OCI-LY7 (cell line): ENCODE data around the gene EEPD1. TPM values are rescaled to one million over a fixed set of nuclear protein-coding genes. Genes with fewer than 3 reads are reported as not detected.
"Not testable (repeated sequence)": the region's sequence is repeated elsewhere in the genome, so short reads cannot be mapped to it uniquely, and the experiment has no call there.

Source experiments
- BruUV-seq: library from RNA; stranded (reverse); fragments of 400-500 nt; replicated peaks from 2 replicates; lab custom pipeline; 2021; lab: Mats Ljungman, UMichigan
- CTCF ChIA-PET: fragments of 300-600 bp; sonication (Branson Sonifier 250); formaldehyde crosslinking; loops from one replicate; lab custom pipeline; 2022; ENCODE audit warnings: antibody characterized with exemption; ENCODE audit not compliant: unreplicated experiment; lab: Charles Lee
- POLR2A ChIA-PET: fragments of 300-600 bp; sonication (Branson Sonifier 250); formaldehyde crosslinking; loops from one replicate; lab custom pipeline; 2022; ENCODE audit warnings: antibody characterized with exemption; lab: Charles Lee
- DNase-seq: peaks from one replicate; pipeline ENCODE4 v3.0.0-alpha.2; 2015; ENCODE audit warnings: low spot score
- H2AFZ ChIP-seq: fragments of 200-600 bp; sonication (generic), shearing (Covaris generic); 2 replicates; pipeline ENCODE4 v1.6.1; 2014; ENCODE audit warnings: mild to moderate bottlenecking, antibody characterized with exemption, low read length, moderate library complexity
- H3K27ac ChIP-seq: fragments of 200-600 bp; sonication (generic); 2 replicates; pipeline ENCODE4 v1.5.1; 2014; ENCODE audit warnings: mixed run types, low read depth, mild to moderate bottlenecking, moderate library complexity, low read length, inconsistent platforms; ENCODE audit not compliant: poor library complexity, severe bottlenecking
- H3K36me3 ChIP-seq: fragments of 200-600 bp; sonication (generic); 2 replicates; pipeline ENCODE4 v1.6.1; 2014; ENCODE audit warnings: mild to moderate bottlenecking, antibody characterized with exemption, low read length, moderate library complexity, mixed read lengths; ENCODE audit not compliant: insufficient read depth
- H3K4me1 ChIP-seq: fragments of 200-600 bp; sonication (generic); 2 replicates; pipeline ENCODE4 v1.5.1; 2014; ENCODE audit warnings: mild to moderate bottlenecking, low read length; ENCODE audit not compliant: insufficient read depth, poor library complexity, severe bottlenecking
- H3K4me2 ChIP-seq: fragments of 200-600 bp; sonication (generic); 2 replicates; pipeline ENCODE4 v1.6.1; 2014; ENCODE audit warnings: mild to moderate bottlenecking, low read length
- H3K4me3 ChIP-seq: fragments of 200-600 bp; sonication (generic); 2 replicates; pipeline ENCODE4 v1.5.1; 2014; ENCODE audit warnings: mild to moderate bottlenecking, low read depth, low read length; ENCODE audit not compliant: poor library complexity, severe bottlenecking
- H3K79me2 ChIP-seq: fragments of 200-600 bp; sonication (generic); 2 replicates; pipeline ENCODE4 v1.6.1; 2016; ENCODE audit warnings: low read depth, mild to moderate bottlenecking, low read length, moderate library complexity, mixed read lengths; ENCODE audit not compliant: insufficient read depth
- H3K9me2 ChIP-seq: fragments of 200-600 bp; sonication (generic); 2 replicates; pipeline ENCODE4 v1.6.1; 2016; ENCODE audit warnings: mild to moderate bottlenecking, low read length, mixed read lengths; ENCODE audit not compliant: insufficient read depth
- H3K9me3 ChIP-seq: fragments of 200-600 bp; sonication (generic); 2 replicates; pipeline ENCODE4 v1.6.1; 2014; ENCODE audit warnings: mild to moderate bottlenecking, mixed run types, low read length, mixed read lengths
- H4K20me1 ChIP-seq: fragments of 200-600 bp; sonication (generic); 2 replicates; pipeline ENCODE4 v1.6.1; 2014; ENCODE audit warnings: mild to moderate bottlenecking, antibody characterized with exemption, low read length, moderate library complexity, mixed read lengths; ENCODE audit not compliant: insufficient read depth
- CTCF ChIP-seq: fragments of 200-600 bp; sonication (generic); conservative IDR thresholded peaks from 2 replicates; pipeline ENCODE4 v1.5.1; 2014; ENCODE audit warnings: mild to moderate bottlenecking, antibody characterized with exemption, low read length, moderate library complexity, mixed read lengths
- EZH2phosphoT487 ChIP-seq: fragments of 200-600 bp; sonication (generic); IDR thresholded peaks from 2 replicates; pipeline ENCODE4 v1.6.1; 2018; ENCODE audit warnings: low read depth, borderline replicate concordance, mild to moderate bottlenecking, mixed run types, antibody characterized with exemption, low read length, moderate library complexity, mixed read lengths
- intact Hi-C: fragments of 100-400 bp; cut with micrococcal nuclease; formaldehyde crosslinking; loops from one replicate; pipeline ENCODE4 v1.10.0; 2022; ENCODE audit not compliant: unreplicated experiment
- total RNA-seq, 2 experiments: library from RNA; depleted of rRNA in 1 of 2; stranded (reverse); fragments of >200 nt in 1 of 2; shearing (Covaris generic) in 1 of 2; gene quantifications; 2 replicates each; pipeline ENCODE4 v1.2.3, GENCODE V29; 2014 to 2022

The EEPD1 gene
- total RNA-seq, 2 experiments from 2014 or later: 1.7 to 8.1 TPM

DNA sequence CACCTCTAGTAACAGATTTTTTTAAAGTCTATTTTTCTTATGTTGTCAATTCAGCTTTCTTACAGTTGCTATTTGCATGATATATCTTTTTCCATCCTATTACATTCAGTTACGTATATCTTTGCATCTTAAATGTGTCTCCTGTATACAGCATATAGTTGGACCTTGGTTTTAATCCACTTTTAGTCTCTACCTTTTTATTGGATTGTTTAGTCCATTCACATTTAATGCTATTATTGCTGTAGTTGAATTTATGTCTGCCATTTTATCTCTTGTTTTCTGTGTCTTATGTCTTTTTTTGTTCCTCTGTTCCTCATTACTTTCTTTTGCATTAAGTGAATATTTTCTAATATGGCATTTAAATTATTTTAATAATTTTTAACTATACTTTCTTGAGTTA is 100.6 kb downstream of the EEPD1 start:
- Histone ChIP-seq H2AFZ (no peak overlapping the region), H3K4me2 (no peak overlapping the region), H3K27ac (no peak overlapping the region), H4K20me1 (no peaks in the 10 kb centered on the region), H3K9me3 (no peaks in the 10 kb centered on the region), H3K36me3 (no peaks in the 10 kb centered on the region), H3K4me1 (no peaks in the 10 kb centered on the region), H3K9me2 (no peaks in the 10 kb centered on the region), H3K4me3 (no peak overlapping the region), H3K79me2 (no peaks in the 10 kb centered on the region)
- no peak for TF ChIP-seq CTCF
- TF ChIP-seq EZH2phosphoT487: no peak
- BruUV-seq: no TSS peak
- DNase-seq: no peak
- ChIA-PET POLR2A (interaction anchor here (0.5 to 1.0 kb wide), 3 partner anchors 106 to 159 kb away, joined by 3 read pairs; no protein-coding TSS in a partner anchor), CTCF (no interaction called here)
- intact Hi-C loops: no loop called here

DNA sequence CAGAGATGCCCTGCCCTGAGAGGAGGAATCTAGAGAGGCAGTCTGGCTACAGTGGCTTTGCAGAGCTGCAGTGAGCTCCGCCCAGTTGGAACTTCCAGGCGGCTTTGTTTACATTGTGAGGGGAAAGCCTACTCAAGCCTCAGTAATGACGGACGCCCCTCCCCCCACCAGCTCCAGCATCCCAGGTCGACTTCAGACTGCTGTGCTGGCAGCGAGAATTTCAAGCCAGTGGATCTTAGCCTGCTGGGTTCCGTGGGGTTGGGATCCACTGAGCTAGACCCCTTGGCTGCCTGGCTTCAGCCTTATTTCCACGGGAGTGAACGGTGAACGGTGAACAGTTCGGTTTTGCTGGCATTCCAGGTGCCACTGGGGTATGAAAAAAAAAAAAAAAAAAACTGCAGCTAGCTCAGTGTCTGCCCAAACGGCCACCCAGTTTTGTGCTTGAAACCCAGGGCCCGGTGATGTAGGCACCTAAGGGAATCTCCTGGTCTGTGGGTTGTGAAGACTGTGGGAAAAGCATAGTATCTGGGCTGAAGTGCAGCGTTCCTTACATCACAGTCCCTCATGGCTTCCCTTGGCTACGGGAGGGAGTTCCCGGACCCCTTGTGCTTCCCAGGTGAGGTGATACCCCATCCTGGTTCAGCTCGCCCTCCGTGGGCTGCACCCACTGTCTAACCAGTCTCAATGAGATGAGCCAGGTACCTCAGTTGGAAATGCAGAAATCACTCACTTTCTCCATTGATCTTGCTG is 105.6 kb downstream of the EEPD1 start:
- H3K27ac ChIP-seq: not testable (repeated sequence)

GRCh38 chr7:36260481-36260880 is 107.4 kb downstream of the EEPD1 start:
- no TSS peak for BruUV-seq
- Histone ChIP-seq H3K9me3 (no peaks in the 10 kb centered on the region), H3K4me2 (peak overlapping the region; percentile 41), H3K79me2 (no peaks in the 10 kb centered on the region), H3K4me3 (no peak overlapping the region), H3K4me1 (peaks cover 33% of the 10 kb centered on the region), H4K20me1 (no peaks in the 10 kb centered on the region), H2AFZ (0 out of 2 replicates have a peak overlapping the region, but pooled peaks have one; percentile 24), H3K36me3 (no peaks in the 10 kb centered on the region), H3K9me2 (no peaks in the 10 kb centered on the region), H3K27ac (no peak overlapping the region)
- POLR2A ChIA-PET: interaction anchor here (0.7 kb wide), 1 partner anchor 13 kb away, joined by 3 read pairs; no protein-coding TSS in a partner anchor
- CTCF ChIA-PET: no interaction called here
- DNase-seq: no peak
- intact Hi-C loops: no loop called here
- no peak for TF ChIP-seq CTCF
- no peak for TF ChIP-seq EZH2phosphoT487

More for the DNA sequence above, 105.6 kb downstream of the EEPD1 start:
- H3K4me3 ChIP-seq, H3K79me2 ChIP-seq, BruUV-seq, H2AFZ ChIP-seq, H3K36me3 ChIP-seq, H4K20me1 ChIP-seq, intact Hi-C loops, H3K9me2 ChIP-seq, CTCF ChIA-PET, H3K9me3 ChIP-seq, DNase-seq, H3K4me2 ChIP-seq: not testable (repeated sequence)
- H3K4me1 ChIP-seq: peaks cover 25% of the 10 kb centered on the region
- POLR2A ChIA-PET: interaction anchor here (1.8 kb wide), 1 partner anchor 28 kb away, joined by 5 read pairs; no protein-coding TSS in a partner anchor
